Lung microvascular endothelial cell (primary cell): ENCODE data around the gene IRF2. TPM values are rescaled to one million over a fixed set of nuclear protein-coding genes. Genes with fewer than 3 reads are reported as not detected.

Experiments
- DNase-seq, 2 donors: peaks; one replicate each; pipeline versions ENCODE4 v3.0.0 to v3.0.0-alpha.2; 2010; ENCODE audit warnings: low read depth in 2 of 2
- total RNA-seq: library from RNA; depleted of rRNA; stranded (reverse); fragments of >200 nt; gene quantifications from 2 replicates; pipeline ENCODE4 v1.2.1, GENCODE V29; 2014

IRF2 gene
- total RNA-seq, 1 donor from 2014 or later, result 20.6 TPM

GRCh38 chr4:184450743-184451535, 23.4 kb downstream of the IRF2 start:
- no peak for DNase-seq

GRCh38 chr4:184450045-184450444, 24.3 kb downstream of the IRF2 start:
- peak; percentile 66 to 71 for DNase-seq

GRCh38 chr4:184448821-184449220, 25.5 kb downstream of the IRF2 start:
- DNase-seq, result peak; percentile 64 to 82

- DNase-seq, result peak in 1 of 2 donors; percentile 15
Observed at GRCh38 chr4:184448141-184448540, 26.2 kb downstream of the IRF2 start.

- DNase-seq, result peak in 1 of 2 donors; percentile 19
Observed at GRCh38 chr4:184447664-184448063, 26.7 kb downstream of the IRF2 start.

- DNase-seq, result no peak
Observed at GRCh38 chr4:184446132-184446658, 28.2 kb downstream of the IRF2 start.

GRCh38 chr4:184444953-184445309, 29.4 kb downstream of the IRF2 start:
- DNase-seq, result peak in 1 of 2 donors; percentile 38

- peak in 1 of 2 donors; percentile 33 for DNase-seq
Observed at GRCh38 chr4:184444215-184444952, 30.0 kb downstream of the IRF2 start.

- no peak for DNase-seq
Observed at GRCh38 chr4:184443318-184443717, 31.0 kb downstream of the IRF2 start.

GRCh38 chr4:184442314-184442635, 32.1 kb downstream of the IRF2 start:
- no peak for DNase-seq

GRCh38 chr4:184441461-184442313, 32.7 kb downstream of the IRF2 start:
- DNase-seq, result peak; percentile 69 to 85

GRCh38 chr4:184440595-184441358, 33.6 kb downstream of the IRF2 start:
- no peak for DNase-seq

- no peak for DNase-seq
Observed at GRCh38 chr4:184439856-184440594, 34.3 kb downstream of the IRF2 start.

GRCh38 chr4:184439386-184439785, 35.0 kb downstream of the IRF2 start:
- DNase-seq, result no peak

GRCh38 chr4:184438375-184438774, 36.0 kb downstream of the IRF2 start:
- peak in 1 of 2 donors; percentile 42 for DNase-seq

- no peak for DNase-seq
Observed at GRCh38 chr4:184437565-184438265, 36.6 kb downstream of the IRF2 start.

- DNase-seq, result no peak
Observed at GRCh38 chr4:184434501-184435066, 39.8 kb downstream of the IRF2 start.

GRCh38 chr4:184434021-184434420, 40.3 kb downstream of the IRF2 start:
- DNase-seq, result no peak

- no peak for DNase-seq
Observed at GRCh38 chr4:184433258-184433892, 41.0 kb downstream of the IRF2 start.
